WTC11 (cell line): ENCODE results near the gene GPR37. TPM values are rescaled to one million over a fixed set of nuclear protein-coding genes. Genes with fewer than 3 reads are reported as not detected.
A peak's percentile ranks its signal among the peaks of the same experiment; 100 is the strongest.

Experiments
- ATAC-seq: fragments of 200-7000 bp; cut with Tn5 transposase; 2 replicates; pipeline ENCODE4 v1.10.0; 2021; ENCODE audit warnings: mild to moderate bottlenecking, moderate library complexity
- CTCF ChIA-PET: fragments of 300-600 bp; sonication (Branson Sonifier 250); formaldehyde crosslinking; loops from one replicate; lab custom pipeline; 2021; ENCODE audit warnings: antibody characterized with exemption; lab: Charles Lee
- POLR2A ChIA-PET: fragments of 350-600 bp; sonication (Branson Sonifier 250); formaldehyde crosslinking; loops from one replicate; lab custom pipeline; 2021; ENCODE audit warnings: antibody characterized with exemption; lab: Charles Lee
- DNase-seq: peaks from one replicate; pipeline ENCODE4 v3.0.0; 2021; ENCODE audit warnings: low spot score
- H3K27ac Mint-ChIP-seq: 2 replicates; pipeline ENCODE4 v1.8.0; 2021; ENCODE audit warnings: mixed read lengths
- H3K27me3 Mint-ChIP-seq: 2 replicates; pipeline ENCODE4 v1.8.0; 2021; ENCODE audit warnings: low read depth, mild to moderate bottlenecking, moderate library complexity, mixed read lengths
- H3K36me3 Mint-ChIP-seq: 2 replicates; pipeline ENCODE4 v1.8.0; 2021; ENCODE audit warnings: mixed read lengths
- H3K4me1 Mint-ChIP-seq: 2 replicates; pipeline ENCODE4 v1.8.0; 2022; ENCODE audit warnings: mixed read lengths
- H3K4me3 Mint-ChIP-seq: 2 replicates; pipeline ENCODE4 v1.8.0; 2021; ENCODE audit warnings: mild to moderate bottlenecking, moderate library complexity, mixed read lengths
- H3K9me3 Mint-ChIP-seq: 2 replicates; pipeline ENCODE4 v1.8.0; 2021; ENCODE audit warnings: mixed read lengths
- ATF1 ChIP-seq: sonication (generic); formaldehyde crosslinking; IDR thresholded peaks from 2 replicates; pipeline ENCODE4 v1.8.1; 2023; ENCODE audit warnings: mild to moderate bottlenecking, moderate library complexity, missing genetic modification reagents
- CREM ChIP-seq: sonication (generic); formaldehyde crosslinking; IDR thresholded peaks from 2 replicates; pipeline ENCODE4 v1.8.1; 2022; ENCODE audit warnings: mild to moderate bottlenecking, missing genetic modification reagents, moderate library complexity
- ELF4 ChIP-seq: sonication (generic); formaldehyde crosslinking; IDR thresholded peaks from 2 replicates; pipeline ENCODE4 v1.8.1; 2022; ENCODE audit warnings: low read depth, mild to moderate bottlenecking, moderate library complexity, missing genetic modification reagents
- EMX1 ChIP-seq: fragments of 250-450 bp; sonication (Bioruptor Pico); IDR thresholded peaks from 2 replicates; pipeline ENCODE4 v1.8.0; 2021; ENCODE audit warnings: mild to moderate bottlenecking
- KAT7 ChIP-seq: sonication (generic); formaldehyde crosslinking; IDR thresholded peaks from 2 replicates; pipeline ENCODE4 v1.8.1; 2023; ENCODE audit warnings: missing genetic modification reagents, mild to moderate bottlenecking, borderline replicate concordance
- MXD4 ChIP-seq: fragments of 250-450 bp; sonication (Bioruptor Pico); IDR thresholded peaks from 2 replicates; pipeline ENCODE4 v1.8.0; 2021; ENCODE audit warnings: mild to moderate bottlenecking, moderate library complexity, borderline replicate concordance
- NFATC4 ChIP-seq: fragments of 250-450 bp; sonication (Bioruptor Pico); IDR thresholded peaks from 2 replicates; pipeline ENCODE4 v1.9.0; 2021; ENCODE audit warnings: mild to moderate bottlenecking
- NFYB ChIP-seq: sonication (generic); formaldehyde crosslinking; conservative IDR thresholded peaks from 2 replicates; pipeline ENCODE4 v1.8.0; 2022; ENCODE audit warnings: low read depth, missing genetic modification reagents
- NR3C1 ChIP-seq: sonication (generic); formaldehyde crosslinking; conservative IDR thresholded peaks from 2 replicates; pipeline ENCODE4 v1.8.1; 2023; ENCODE audit warnings: low read depth, mild to moderate bottlenecking, missing genetic modification reagents
- PRRX2 ChIP-seq: fragments of 250-450 bp; sonication (Bioruptor Pico); IDR thresholded peaks from 2 replicates; pipeline ENCODE4 v1.8.0; 2021; ENCODE audit warnings: mild to moderate bottlenecking
- SMAD3 ChIP-seq: sonication (generic); formaldehyde crosslinking; IDR thresholded peaks from 2 replicates; pipeline ENCODE4 v1.8.0; 2022; ENCODE audit warnings: missing genetic modification reagents, mild to moderate bottlenecking, borderline replicate concordance
- TEAD1 ChIP-seq: sonication (generic); formaldehyde crosslinking; IDR thresholded peaks from 2 replicates; pipeline ENCODE4 v1.8.0; 2022; ENCODE audit warnings: mild to moderate bottlenecking, missing genetic modification reagents
- ZNF232 ChIP-seq: sonication (generic); formaldehyde crosslinking; IDR thresholded peaks from 2 replicates; pipeline ENCODE4 v1.8.0; 2022; ENCODE audit warnings: mild to moderate bottlenecking, missing genetic modification reagents
- ZNF396 ChIP-seq: fragments of 250-450 bp; sonication (Bioruptor Pico); IDR thresholded peaks from 2 replicates; pipeline ENCODE4 v1.8.0; 2021; ENCODE audit warnings: mild to moderate bottlenecking, moderate library complexity, borderline replicate concordance
- total RNA-seq: library from RNA; stranded (reverse); gene quantifications from 3 replicates; pipeline ENCODE4 v1.2.3, GENCODE V29; 2021
- TF ChIP-seq, protein P1 (sequence below): sonication (generic); formaldehyde crosslinking; conservative IDR thresholded peaks from 2 replicates; pipeline ENCODE4 v1.8.1; 2023; ENCODE audit warnings: mild to moderate bottlenecking, low read depth, missing genetic modification reagents, moderate library complexity
- TF ChIP-seq, protein P2 (sequence below): fragments of 250-450 bp; sonication (Bioruptor Pico); conservative IDR thresholded peaks from 2 replicates; pipeline ENCODE4 v1.9.0; 2021; ENCODE audit warnings: mild to moderate bottlenecking
- TF ChIP-seq, protein P3 (sequence below): sonication (generic); formaldehyde crosslinking; IDR thresholded peaks from 2 replicates; pipeline ENCODE4 v1.8.0; 2022; ENCODE audit warnings: mild to moderate bottlenecking, missing genetic modification reagents
- TF ChIP-seq, protein P4 (sequence below): sonication (generic); formaldehyde crosslinking; conservative IDR thresholded peaks from 2 replicates; pipeline ENCODE4 v1.8.1; 2022; ENCODE audit warnings: mild to moderate bottlenecking, missing genetic modification reagents
- TF ChIP-seq, protein P5 (sequence below): fragments of 200-600 bp; IDR thresholded peaks from 2 replicates; pipeline ENCODE4 v1.8.0; 2022; ENCODE audit warnings: antibody characterized with exemption
- TF ChIP-seq, protein P6 (sequence below): sonication (generic); formaldehyde crosslinking; IDR thresholded peaks from 2 replicates; pipeline ENCODE4 v1.8.0; 2023; ENCODE audit warnings: mild to moderate bottlenecking, missing genetic modification reagents
- TF ChIP-seq, protein P7 (sequence below): sonication (generic); formaldehyde crosslinking; IDR thresholded peaks from 2 replicates; pipeline ENCODE4 v1.8.1; 2023; ENCODE audit warnings: mild to moderate bottlenecking, missing genetic modification reagents, moderate library complexity
- TF ChIP-seq, protein P8 (sequence below): sonication (generic); formaldehyde crosslinking; IDR thresholded peaks from 2 replicates; pipeline ENCODE4 v1.8.1; 2022; ENCODE audit warnings: low read depth, missing genetic modification reagents, borderline replicate concordance

Gene GPR37
- total RNA-seq, 1 experiment from 2014 or later = 20.4 TPM

DNA sequence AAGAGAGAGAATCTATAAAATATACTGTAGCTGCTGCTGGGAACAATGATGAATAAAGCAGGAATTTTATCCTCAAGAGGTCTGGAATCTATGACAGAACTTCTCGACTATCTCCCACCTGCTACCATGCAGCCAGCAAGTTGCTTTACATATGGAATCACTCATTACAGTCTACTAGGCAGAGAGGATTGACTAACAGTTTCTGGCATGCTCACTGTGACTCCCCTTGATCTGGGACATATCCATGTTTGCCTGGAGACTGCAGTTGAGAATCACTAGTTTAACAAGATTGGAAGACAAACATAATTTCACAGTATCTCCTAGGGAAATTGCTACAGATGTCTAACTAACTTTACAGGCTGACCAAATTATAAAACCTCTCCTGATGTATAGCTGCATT, 13.3 kb downstream of the GPR37 start:
- Mint-ChIP-seq H3K36me3 (no peaks in the 10 kb centered on the region), H3K27me3 (no peaks in the 10 kb centered on the region), H3K27ac (peak overlapping the region; percentile 43; the same call in 1 of the 2 replicates), H3K9me3 (no peaks in the 10 kb centered on the region), H3K4me1 (peaks cover 43% of the 10 kb centered on the region), H3K4me3 (no peak overlapping the region)
- POLR2A ChIA-PET = no interaction called here
- CTCF ChIA-PET = no interaction called here
- ATAC-seq (peak; percentile 74), DNase-seq (no peak)
- TF ChIP-seq, protein P1, sequence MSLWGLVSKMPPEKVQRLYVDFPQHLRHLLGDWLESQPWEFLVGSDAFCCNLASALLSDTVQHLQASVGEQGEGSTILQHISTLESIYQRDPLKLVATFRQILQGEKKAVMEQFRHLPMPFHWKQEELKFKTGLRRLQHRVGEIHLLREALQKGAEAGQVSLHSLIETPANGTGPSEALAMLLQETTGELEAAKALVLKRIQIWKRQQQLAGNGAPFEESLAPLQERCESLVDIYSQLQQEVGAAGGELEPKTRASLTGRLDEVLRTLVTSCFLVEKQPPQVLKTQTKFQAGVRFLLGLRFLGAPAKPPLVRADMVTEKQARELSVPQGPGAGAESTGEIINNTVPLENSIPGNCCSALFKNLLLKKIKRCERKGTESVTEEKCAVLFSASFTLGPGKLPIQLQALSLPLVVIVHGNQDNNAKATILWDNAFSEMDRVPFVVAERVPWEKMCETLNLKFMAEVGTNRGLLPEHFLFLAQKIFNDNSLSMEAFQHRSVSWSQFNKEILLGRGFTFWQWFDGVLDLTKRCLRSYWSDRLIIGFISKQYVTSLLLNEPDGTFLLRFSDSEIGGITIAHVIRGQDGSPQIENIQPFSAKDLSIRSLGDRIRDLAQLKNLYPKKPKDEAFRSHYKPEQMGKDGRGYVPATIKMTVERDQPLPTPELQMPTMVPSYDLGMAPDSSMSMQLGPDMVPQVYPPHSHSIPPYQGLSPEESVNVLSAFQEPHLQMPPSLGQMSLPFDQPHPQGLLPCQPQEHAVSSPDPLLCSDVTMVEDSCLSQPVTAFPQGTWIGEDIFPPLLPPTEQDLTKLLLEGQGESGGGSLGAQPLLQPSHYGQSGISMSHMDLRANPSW = no peak
- TF ChIP-seq EMX1 (CRISPR knock-in tag) (no peak), PRRX2 (no peak), NFYB (CRISPR knock-in tag) (no peak), ZNF232 (CRISPR knock-in tag) (no peak), SMAD3 (CRISPR knock-in tag) (no peak), MXD4 (CRISPR knock-in tag) (no peak), ATF1 (CRISPR knock-in tag) (no peak), TEAD1 (CRISPR knock-in tag) (no peak), NFATC4 (CRISPR knock-in tag) (no peak), NR3C1 (CRISPR knock-in tag) (no peak)
- TF ChIP-seq, protein P2, sequence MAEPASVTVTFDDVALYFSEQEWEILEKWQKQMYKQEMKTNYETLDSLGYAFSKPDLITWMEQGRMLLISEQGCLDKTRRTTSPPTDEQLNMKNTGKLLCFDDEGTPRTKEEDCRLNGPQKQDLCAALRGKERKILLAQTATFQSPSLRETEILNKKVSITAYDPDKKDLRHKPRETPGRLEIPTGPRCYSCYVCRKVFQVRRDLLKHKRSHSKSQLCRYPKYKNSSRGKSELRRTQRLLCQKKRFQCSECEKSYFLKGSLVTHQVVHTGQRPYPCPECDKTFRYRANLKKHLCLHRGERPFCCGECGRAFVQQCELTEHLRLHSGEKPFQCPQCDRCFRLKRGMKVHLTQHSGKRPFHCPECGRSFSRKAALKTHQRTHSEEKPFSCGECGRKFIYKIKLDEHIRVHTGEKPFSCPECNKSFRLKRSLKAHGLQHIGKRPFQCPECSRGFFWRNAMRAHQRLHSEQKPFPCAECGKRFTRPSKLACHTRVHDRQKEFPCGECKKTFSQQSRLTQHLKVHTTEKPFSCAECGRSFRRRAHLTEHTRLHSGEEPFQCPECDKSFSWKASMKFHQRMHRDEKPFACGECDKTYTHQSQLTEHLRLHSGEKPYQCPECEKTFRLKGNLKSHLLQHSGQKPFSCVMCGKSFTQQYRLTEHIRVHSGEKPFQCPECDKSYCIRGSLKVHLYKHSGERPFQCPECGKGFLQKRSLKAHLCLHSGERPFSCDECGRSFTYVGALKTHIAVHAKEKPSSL (CRISPR knock-in tag) = no peak

DNA sequence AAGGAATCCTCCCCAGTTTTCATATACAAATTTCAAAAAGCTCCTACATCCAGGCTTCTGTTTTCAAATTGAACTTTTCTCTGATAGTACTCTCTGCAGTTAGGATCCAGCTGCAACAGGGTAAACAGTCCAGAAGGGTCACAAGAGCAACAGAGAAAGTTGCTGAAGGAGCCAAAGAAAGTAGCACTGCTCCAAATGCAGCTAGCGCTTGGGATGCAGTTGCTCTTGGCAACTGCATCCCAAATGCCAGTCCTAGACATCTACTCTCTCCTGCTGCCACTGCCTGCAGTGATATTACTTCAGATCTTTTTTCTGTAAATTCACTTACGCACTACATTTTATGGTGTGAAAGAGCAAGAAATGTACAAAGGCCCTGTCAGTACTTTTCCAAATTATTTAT, 14.6 kb downstream of the GPR37 start:
- H3K4me3 Mint-ChIP-seq = no peak overlapping the region
- peaks cover 3% of the 10 kb centered on the region for H3K36me3 Mint-ChIP-seq
- no peaks in the 10 kb centered on the region for H3K9me3 Mint-ChIP-seq
- peaks cover 49% of the 10 kb centered on the region for H3K4me1 Mint-ChIP-seq
- DNase-seq (no peak), ATAC-seq (no peak)
- POLR2A ChIA-PET = interaction anchor here (0.6 kb wide), 1 partner anchor 813 kb away, joined by 9 read pairs; no protein-coding TSS in a partner anchor
- CTCF ChIA-PET = no interaction called here
- H3K27ac Mint-ChIP-seq = no peak overlapping the region
- no peaks in the 10 kb centered on the region for H3K27me3 Mint-ChIP-seq
- no peak for TF ChIP-seq EMX1 (CRISPR knock-in tag)
- TF ChIP-seq, protein P3, sequence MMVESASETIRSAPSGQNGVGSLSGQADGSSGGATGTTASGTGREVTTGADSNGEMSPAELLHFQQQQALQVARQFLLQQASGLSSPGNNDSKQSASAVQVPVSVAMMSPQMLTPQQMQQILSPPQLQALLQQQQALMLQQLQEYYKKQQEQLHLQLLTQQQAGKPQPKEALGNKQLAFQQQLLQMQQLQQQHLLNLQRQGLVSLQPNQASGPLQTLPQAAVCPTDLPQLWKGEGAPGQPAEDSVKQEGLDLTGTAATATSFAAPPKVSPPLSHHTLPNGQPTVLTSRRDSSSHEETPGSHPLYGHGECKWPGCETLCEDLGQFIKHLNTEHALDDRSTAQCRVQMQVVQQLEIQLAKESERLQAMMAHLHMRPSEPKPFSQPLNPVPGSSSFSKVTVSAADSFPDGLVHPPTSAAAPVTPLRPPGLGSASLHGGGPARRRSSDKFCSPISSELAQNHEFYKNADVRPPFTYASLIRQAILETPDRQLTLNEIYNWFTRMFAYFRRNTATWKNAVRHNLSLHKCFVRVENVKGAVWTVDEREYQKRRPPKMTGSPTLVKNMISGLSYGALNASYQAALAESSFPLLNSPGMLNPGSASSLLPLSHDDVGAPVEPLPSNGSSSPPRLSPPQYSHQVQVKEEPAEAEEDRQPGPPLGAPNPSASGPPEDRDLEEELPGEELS (CRISPR knock-in tag) = no peak
- TF ChIP-seq, protein P4, sequence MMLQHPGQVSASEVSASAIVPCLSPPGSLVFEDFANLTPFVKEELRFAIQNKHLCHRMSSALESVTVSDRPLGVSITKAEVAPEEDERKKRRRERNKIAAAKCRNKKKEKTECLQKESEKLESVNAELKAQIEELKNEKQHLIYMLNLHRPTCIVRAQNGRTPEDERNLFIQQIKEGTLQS (CRISPR knock-in tag) = no peak
- no peak for TF ChIP-seq ELF4 (CRISPR knock-in tag)
- TF ChIP-seq, protein P5, sequence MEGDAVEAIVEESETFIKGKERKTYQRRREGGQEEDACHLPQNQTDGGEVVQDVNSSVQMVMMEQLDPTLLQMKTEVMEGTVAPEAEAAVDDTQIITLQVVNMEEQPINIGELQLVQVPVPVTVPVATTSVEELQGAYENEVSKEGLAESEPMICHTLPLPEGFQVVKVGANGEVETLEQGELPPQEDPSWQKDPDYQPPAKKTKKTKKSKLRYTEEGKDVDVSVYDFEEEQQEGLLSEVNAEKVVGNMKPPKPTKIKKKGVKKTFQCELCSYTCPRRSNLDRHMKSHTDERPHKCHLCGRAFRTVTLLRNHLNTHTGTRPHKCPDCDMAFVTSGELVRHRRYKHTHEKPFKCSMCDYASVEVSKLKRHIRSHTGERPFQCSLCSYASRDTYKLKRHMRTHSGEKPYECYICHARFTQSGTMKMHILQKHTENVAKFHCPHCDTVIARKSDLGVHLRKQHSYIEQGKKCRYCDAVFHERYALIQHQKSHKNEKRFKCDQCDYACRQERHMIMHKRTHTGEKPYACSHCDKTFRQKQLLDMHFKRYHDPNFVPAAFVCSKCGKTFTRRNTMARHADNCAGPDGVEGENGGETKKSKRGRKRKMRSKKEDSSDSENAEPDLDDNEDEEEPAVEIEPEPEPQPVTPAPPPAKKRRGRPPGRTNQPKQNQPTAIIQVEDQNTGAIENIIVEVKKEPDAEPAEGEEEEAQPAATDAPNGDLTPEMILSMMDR = no peak
- TF ChIP-seq, protein P6, sequence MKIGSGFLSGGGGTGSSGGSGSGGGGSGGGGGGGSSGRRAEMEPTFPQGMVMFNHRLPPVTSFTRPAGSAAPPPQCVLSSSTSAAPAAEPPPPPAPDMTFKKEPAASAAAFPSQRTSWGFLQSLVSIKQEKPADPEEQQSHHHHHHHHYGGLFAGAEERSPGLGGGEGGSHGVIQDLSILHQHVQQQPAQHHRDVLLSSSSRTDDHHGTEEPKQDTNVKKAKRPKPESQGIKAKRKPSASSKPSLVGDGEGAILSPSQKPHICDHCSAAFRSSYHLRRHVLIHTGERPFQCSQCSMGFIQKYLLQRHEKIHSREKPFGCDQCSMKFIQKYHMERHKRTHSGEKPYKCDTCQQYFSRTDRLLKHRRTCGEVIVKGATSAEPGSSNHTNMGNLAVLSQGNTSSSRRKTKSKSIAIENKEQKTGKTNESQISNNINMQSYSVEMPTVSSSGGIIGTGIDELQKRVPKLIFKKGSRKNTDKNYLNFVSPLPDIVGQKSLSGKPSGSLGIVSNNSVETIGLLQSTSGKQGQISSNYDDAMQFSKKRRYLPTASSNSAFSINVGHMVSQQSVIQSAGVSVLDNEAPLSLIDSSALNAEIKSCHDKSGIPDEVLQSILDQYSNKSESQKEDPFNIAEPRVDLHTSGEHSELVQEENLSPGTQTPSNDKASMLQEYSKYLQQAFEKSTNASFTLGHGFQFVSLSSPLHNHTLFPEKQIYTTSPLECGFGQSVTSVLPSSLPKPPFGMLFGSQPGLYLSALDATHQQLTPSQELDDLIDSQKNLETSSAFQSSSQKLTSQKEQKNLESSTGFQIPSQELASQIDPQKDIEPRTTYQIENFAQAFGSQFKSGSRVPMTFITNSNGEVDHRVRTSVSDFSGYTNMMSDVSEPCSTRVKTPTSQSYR (CRISPR knock-in tag) = no peak
- TF ChIP-seq, protein P7, sequence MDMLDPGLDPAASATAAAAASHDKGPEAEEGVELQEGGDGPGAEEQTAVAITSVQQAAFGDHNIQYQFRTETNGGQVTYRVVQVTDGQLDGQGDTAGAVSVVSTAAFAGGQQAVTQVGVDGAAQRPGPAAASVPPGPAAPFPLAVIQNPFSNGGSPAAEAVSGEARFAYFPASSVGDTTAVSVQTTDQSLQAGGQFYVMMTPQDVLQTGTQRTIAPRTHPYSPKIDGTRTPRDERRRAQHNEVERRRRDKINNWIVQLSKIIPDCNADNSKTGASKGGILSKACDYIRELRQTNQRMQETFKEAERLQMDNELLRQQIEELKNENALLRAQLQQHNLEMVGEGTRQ = no peak
- TF ChIP-seq, protein P8, sequence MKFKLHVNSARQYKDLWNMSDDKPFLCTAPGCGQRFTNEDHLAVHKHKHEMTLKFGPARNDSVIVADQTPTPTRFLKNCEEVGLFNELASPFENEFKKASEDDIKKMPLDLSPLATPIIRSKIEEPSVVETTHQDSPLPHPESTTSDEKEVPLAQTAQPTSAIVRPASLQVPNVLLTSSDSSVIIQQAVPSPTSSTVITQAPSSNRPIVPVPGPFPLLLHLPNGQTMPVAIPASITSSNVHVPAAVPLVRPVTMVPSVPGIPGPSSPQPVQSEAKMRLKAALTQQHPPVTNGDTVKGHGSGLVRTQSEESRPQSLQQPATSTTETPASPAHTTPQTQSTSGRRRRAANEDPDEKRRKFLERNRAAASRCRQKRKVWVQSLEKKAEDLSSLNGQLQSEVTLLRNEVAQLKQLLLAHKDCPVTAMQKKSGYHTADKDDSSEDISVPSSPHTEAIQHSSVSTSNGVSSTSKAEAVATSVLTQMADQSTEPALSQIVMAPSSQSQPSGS = no peak
- TF ChIP-seq KAT7 (CRISPR knock-in tag) = no peak
- no peak for TF ChIP-seq NFYB (CRISPR knock-in tag)
- no peak for TF ChIP-seq ZNF396 (CRISPR knock-in tag)
- no peak for TF ChIP-seq CREM (CRISPR knock-in tag)
